Mucosa of descending colon (tissue), 3 donors: ENCODE measurements around the gene PLA2G1B. TPM values are rescaled to one million over a fixed set of nuclear protein-coding genes. Genes with fewer than 3 reads are reported as not detected.

Source experiments
- ATAC-seq: fragments of 200-7000 bp; cut with Tn5 transposase; one replicate; pipeline ENCODE4 v1.9.1; 2020; ENCODE audit warnings: mild to moderate bottlenecking, moderate library complexity
- DNase-seq, 3 donors: peaks; one replicate each; pipeline ENCODE4 v3.0.0-alpha.2; 2020
- H3K36me3 ChIP-seq: fragments of 200-600 bp; one replicate; pipeline ENCODE4 v1.8.0; 2021; ENCODE audit warnings: low read depth, mild to moderate bottlenecking
- H3K4me1 ChIP-seq: fragments of 200-600 bp; one replicate; pipeline ENCODE4 v1.8.0; 2021; ENCODE audit warnings: low read depth, mild to moderate bottlenecking
- H3K4me3 ChIP-seq: fragments of 200-600 bp; one replicate; pipeline ENCODE4 v1.8.0; 2021; ENCODE audit warnings: mild to moderate bottlenecking
- H3K9me3 ChIP-seq: fragments of 200-600 bp; one replicate; pipeline ENCODE4 v1.8.0; 2021; ENCODE audit warnings: mild to moderate bottlenecking
- CTCF ChIP-seq: fragments of 200-600 bp; IDR thresholded peaks from one replicate; pipeline ENCODE4 v1.8.0; 2022; ENCODE audit warnings: antibody characterized with exemption, mild to moderate bottlenecking
- intact Hi-C, 2 donors: fragments of 100-400 bp; cut with DNase I in 1 of 2; cut with micrococcal nuclease in 1 of 2; formaldehyde crosslinking; loops; one replicate each; pipeline versions ENCODE4 v1.11.0 to v1.11.1; 2022; cut with DNase I, micrococcal nuclease
- total RNA-seq, 3 donors: library from RNA; stranded (reverse); fragmentation: NEBNext Ultra II Directional in 2 of 3; extraction: Animal tissue kit (Norgen Biotek cat#: 25700) in 2 of 3; gene quantifications; one replicate each; pipeline versions ENCODE4 v1.2.1 to v1.2.4, GENCODE V29; 2021 to 2023
- donor health status: DM: no; HTN: no; CAD: no; lungs with moderate emphysema.
- donor health status: DM: no; HTN: no; CAD: no.
- donor health status: DM: no; HTN: yes; CAD: no.

The PLA2G1B gene
- total RNA-seq, 3 donors from 2014 or later, result not detected

DNA sequence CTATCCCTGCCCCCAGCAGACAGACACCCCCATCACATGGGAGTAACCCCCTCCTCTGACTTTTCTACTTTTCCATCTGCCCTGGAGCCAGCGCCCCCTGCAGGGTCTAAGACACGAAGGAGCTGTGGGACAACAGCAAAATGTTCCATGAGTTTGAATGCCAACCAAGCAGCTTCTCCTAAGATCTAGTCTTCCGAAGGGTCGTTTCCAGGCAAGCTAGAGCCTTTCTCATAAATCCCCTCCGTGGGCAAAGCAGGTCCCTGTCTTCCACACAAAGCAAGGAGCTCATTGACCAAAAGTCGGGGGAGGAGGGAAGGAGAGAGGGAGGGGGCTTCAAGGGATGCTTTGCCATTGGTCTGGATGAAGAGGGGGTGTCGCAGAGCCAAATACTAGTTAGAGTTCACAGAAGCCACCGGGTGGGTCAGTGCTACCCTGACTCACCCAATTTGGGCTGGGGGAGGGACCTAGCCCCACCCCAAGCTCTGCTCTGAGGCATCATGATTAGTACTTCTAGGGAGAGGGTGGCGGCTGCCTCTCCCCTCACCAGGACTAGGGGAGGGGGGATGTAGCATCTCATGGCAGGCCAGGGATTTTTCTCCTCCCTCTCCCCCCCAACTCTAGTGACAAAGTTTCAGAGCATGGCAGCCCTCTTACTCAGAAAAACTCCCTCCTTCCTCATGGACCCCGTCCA, 39.8 kb upstream of the PLA2G1B start:
- DNase-seq (peak in 2 of 3 donors; percentile 49 to 51), ATAC-seq (no peak)
- intact Hi-C loops, result no loop called here
- no peaks in the 10 kb centered on the region for H3K36me3 ChIP-seq
- peaks cover 38% of the 10 kb centered on the region for H3K4me1 ChIP-seq
- no peaks in the 10 kb centered on the region for H3K9me3 ChIP-seq
- no peak for TF ChIP-seq CTCF
- H3K4me3 ChIP-seq, result no peak overlapping the region

GRCh38 chr12:120366845-120367232, 39.3 kb upstream of the PLA2G1B start:
- H3K36me3 ChIP-seq, result no peaks in the 10 kb centered on the region
- H3K4me3 ChIP-seq, result no peak overlapping the region
- no peaks in the 10 kb centered on the region for H3K9me3 ChIP-seq
- H3K4me1 ChIP-seq, result peaks cover 38% of the 10 kb centered on the region
- intact Hi-C loops, result no loop called here
- TF ChIP-seq CTCF, result no peak
- ATAC-seq (no peak), DNase-seq (no peak)

DNA sequence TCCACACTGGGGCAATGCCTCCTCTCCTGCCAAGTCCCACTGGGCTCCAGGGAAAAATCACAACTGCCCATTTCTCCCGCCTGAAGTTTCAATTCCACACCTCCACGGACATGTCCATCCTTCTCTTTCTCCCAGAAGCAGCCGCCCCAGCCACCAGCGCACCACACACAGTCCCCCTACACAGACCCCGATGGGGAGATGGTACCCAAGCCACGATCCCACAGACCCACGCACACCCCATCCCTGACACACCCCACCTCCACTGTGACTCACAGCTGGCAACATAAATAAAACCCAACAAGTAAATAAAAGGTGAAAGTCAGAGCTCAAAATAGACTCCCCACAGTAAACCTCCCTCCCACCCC, 38.7 kb upstream of the PLA2G1B start:
- peak; percentile 3 for ATAC-seq
- Histone ChIP-seq H3K9me3 (no peaks in the 10 kb centered on the region), H3K4me3 (no peak overlapping the region), H3K36me3 (no peaks in the 10 kb centered on the region), H3K4me1 (peaks cover 38% of the 10 kb centered on the region)
- TF ChIP-seq CTCF, result no peak
- intact Hi-C loops, result no loop called here
- no peak for DNase-seq

GRCh38 chr12:120365675-120366340, 38.2 kb upstream of the PLA2G1B start:
- peak; percentile 77 for ATAC-seq
- Histone ChIP-seq H3K36me3 (no peaks in the 10 kb centered on the region), H3K4me1 (peaks cover 38% of the 10 kb centered on the region), H3K4me3 (no peak overlapping the region), H3K9me3 (no peaks in the 10 kb centered on the region)
- DNase-seq, result peak; percentile 52 to 73 (median 70)
- no peak for TF ChIP-seq CTCF
- intact Hi-C loops, result no loop called here

DNA sequence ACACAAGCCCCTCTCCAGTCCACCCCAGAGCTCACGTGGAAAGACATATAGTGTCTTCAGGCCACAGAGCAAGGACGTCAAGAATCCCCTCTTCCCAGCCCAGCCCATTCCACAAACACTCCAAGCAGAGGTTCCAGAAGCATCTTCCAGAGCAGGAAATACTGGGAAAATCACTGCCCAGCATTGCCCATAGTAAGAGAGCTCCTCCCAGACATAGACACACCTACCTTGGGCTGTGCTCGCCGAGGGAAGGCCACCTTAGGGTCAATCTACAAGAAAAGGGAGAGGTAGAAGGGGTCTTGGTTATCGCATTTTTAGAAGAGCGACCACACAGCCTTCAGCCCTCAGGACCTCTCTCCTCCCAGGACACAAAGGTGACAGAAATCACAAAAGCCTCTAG, 36.9 kb upstream of the PLA2G1B start:
- Histone ChIP-seq H3K9me3 (no peaks in the 10 kb centered on the region), H3K4me3 (no peak overlapping the region), H3K4me1 (peaks cover 34% of the 10 kb centered on the region), H3K36me3 (no peaks in the 10 kb centered on the region)
- intact Hi-C loops, result no loop called here
- DNase-seq (no peak), ATAC-seq (peak; percentile 42)
- no peak for TF ChIP-seq CTCF
